HG02943 (cell line): ENCODE measurements around the gene PPCDC.
A peak's percentile ranks its signal among the peaks of the same experiment; 100 is the strongest.

ENCODE experiments used
- ATAC-seq: cut with Tn5 transposase; IDR thresholded peaks from one replicate; pipeline ENCODE4 v1.9.1; 2021; ENCODE audit warnings: mild to moderate bottlenecking, low read depth, moderate library complexity; ENCODE audit not compliant: unreplicated experiment

PPCDC gene, protein sequence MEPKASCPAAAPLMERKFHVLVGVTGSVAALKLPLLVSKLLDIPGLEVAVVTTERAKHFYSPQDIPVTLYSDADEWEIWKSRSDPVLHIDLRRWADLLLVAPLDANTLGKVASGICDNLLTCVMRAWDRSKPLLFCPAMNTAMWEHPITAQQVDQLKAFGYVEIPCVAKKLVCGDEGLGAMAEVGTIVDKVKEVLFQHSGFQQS

GRCh38 chr15:75023181-75023871 lies at the start of gene PPCDC:
Gene PPCDC (plus strand): TSS chr15:75023590. CDS start chr15:75028319, 4,729 bp downstream.
- ATAC-seq, result peak; percentile 84

DNA sequence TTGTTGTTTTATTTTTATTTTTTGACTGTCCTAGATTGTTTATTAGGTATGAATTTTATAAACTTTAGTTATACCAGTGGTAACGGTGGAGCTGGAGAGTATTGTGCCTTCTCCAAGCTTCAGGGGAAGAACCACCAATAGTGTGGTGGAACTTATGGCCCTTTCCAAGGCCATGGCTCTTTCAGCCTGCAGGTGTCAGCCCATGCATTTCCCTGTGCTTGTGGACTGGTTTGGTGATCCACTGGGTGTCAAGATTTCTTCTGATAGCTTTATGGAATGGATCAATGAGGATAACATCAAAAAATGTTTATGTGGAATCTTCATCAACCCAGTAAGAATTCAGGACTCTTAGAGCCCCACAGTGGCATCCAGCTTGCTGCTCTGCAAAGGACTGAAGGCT lies 47.2 kb upstream of the PPCDC start:
- no peak for ATAC-seq

DNA sequence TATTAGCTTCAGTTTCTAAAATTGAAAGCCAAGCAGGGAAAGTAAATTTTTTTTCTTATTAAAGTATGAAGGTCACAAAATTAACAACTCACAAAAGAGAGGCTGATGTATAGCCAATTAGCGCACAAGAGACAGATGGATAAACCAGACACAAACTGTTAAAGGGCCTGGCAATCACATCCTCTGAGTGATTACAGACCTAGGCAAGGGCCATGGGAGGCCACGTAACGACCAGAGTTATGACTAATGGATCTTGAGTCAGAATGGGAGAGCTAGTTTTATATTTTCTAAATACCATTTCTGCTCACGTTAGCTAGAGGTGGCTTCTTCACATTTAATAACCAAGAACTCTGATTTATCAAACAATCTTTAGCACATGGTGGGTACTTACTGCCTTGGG lies 45.8 kb upstream of the PPCDC start:
- no peak for ATAC-seq

DNA sequence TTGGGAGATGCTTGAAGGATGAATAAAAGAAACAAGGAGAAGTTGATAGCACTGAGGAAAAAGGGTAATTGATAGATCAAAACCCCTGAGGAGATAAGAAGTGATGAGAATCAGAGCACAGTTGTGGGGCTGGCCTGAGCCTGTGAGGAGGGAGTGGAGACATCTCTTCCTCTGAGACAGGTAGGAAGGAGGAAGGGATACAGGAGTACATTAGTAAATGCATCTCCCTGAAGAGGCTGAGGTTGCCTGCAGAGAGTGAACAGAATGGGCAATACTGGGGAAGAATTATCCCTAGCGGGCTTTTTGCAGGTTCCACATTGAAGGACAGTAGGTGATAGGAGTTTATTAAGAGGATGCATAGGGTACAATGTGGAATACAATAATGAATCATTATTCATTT lies 45.3 kb upstream of the PPCDC start:
- ATAC-seq, result no peak

DNA sequence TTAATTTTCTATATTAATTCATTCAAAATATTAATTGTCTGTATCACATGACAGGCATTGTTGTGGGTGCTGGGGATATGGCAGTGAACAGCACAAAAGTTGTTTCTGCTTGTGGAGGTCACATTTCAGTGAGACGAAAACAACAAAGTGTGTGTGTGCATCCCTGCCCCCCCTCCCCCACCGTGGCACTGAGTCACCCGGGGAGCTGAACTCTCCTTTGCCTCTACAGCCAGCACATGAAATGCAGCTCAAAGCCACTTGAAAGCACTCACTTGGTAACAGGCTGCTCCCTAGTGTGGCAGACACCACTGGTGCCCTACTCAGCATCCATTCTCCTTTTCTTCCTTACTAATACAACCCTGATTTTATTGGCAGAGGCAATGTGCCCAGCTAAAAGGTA lies 44.9 kb upstream of the PPCDC start:
- no peak for ATAC-seq

GRCh38 chr15:74982183-74982582 lies 41.2 kb upstream of the PPCDC start:
- ATAC-seq, result no peak

GRCh38 chr15:74983725-74984231 lies 39.6 kb upstream of the PPCDC start:
- ATAC-seq, result no peak

DNA sequence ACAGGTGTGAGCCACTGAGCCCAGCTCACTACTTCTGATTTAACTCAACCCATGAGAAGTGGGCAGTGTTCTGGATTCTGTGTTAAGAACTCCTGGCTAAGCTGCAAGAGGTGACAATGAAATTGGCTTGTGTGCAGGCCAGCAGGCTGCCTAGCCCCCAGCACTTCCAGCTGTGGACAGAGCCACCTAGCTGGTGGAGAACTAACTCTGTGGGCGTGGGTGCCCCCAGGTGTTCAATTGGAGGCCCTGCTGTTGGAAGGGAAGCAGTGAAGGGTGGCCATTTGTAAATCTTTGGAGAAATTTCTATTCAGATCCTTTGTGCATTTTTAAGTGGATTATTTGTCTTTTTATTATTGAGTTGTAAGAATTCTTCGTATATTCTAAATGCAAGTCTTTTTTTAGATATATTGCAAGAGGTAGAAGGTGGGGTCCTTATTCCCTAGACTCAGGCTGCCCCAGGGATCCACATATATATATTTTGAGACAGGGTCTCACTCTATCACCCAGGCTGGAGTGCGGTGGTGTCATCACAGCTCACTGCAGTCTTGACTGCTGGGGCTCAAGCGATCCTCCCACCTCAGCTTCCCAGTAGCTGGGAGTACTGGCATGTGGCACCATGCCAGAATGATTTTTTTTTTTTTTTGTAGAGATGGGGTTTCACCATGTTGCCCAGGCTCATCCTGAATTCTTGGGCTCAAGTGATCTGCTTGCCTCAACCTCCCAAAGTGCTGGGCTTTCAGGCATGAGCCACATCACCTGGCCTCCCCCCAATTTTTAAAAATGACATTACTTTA lies 35.2 kb upstream of the PPCDC start:
- no peak for ATAC-seq

DNA sequence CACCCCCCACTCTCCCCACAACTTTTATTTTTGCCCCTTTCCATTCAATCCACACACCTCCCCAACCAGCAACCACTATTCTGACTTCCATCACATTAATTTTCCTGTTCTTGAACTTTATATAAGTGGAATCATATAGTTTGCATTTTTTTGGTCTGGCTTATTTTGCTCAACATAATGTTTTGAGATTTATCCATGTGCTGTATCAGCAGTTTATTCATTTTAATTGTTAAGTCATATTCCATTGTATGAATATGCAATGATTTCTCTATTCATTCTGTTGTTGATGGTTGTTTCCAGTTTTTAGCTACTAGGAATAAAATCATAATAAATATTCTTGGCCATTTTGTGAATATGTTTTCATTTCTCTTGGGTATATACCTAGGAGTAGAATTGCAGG lies 33.9 kb upstream of the PPCDC start:
- ATAC-seq, result no peak

GRCh38 chr15:74992619-74993018 lies 30.8 kb upstream of the PPCDC start:
- no peak for ATAC-seq

DNA sequence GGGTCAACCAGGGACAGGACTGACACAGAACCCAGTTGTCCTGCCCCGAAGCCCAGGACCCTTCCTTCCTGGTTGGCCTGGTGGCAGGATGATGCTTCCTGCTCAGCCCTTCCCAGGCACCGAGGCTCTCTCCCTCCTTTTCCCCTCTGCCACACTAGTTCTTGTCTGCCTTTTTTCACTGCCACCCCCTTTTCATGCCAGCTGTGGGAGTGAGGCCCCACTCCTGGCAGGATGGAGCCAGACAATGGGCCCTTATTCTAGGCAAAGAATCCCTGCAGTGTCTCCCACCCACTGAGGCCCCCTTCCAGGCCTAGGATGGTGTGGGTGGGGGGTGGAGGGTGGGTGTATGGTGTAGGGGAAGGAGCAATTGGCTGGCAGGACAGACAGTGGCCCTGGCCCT lies 29.2 kb upstream of the PPCDC start:
- no peak for ATAC-seq

GRCh38 chr15:74994685-74995084 lies 28.7 kb upstream of the PPCDC start:
- ATAC-seq, result no peak

DNA sequence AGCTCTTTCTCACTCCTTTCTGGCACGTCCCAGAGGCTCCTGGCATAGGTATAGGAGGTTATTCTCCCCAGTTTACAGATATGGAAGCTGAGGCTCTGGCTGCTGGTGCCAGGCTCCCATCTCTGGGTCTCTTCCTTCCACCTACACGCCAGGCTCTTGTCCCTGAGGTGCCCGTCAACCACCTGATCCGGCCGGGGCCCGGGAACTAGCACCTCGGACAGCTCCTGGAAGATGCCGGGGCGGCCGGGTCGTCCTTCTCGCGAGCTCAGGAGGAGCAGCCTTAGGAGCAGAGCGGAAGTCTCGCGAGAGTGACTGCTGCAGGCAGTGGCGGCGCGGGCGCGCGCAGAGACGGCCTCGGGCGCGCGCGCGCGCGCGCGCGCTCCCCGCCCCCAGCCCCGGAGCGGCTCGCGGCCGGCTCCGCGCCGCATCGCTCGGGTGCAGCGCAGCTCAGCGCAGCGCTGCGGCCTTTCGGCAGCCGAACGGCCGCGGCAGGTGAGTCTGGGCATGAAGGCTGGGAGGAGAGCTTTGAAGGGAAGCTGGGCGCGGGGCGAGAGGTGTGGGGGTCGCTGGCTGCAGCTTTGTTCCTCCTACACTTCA lies 28.1 kb upstream of the PPCDC start, which contains the start of gene SCAMP5:
SCAMP5 (plus strand) TSS at position 382 of the 597 bp plus-strand sequence. CDS start 16,277 bp downstream, outside the sequence.
- ATAC-seq, result no peak

- ATAC-seq, result no peak
Measured at GRCh38 chr15:74995779-74996765, 27.3 kb upstream of the PPCDC start.

GRCh38 chr15:74997141-74997540 lies 26.2 kb upstream of the PPCDC start:
- no peak for ATAC-seq

DNA sequence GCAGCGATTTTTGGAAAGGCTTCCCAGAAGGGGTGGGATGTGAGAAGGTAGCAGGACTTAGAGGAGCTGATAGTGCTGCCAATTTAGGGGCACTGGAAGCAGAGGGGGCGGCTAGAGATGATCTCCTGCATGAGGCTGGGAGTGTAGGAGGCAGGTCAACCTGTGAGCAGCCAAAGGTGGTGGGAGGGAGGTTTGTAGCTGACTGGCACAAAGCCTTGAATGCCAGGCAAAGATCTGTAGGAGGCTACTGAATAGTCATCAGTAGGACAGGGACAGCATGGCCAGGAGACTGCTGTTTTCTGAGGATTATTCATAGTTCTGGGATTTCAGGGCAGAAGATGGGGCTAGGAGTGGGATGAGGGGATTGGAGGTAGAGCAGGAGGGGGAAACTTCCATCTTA lies 25.8 kb upstream of the PPCDC start:
- ATAC-seq, result no peak

DNA sequence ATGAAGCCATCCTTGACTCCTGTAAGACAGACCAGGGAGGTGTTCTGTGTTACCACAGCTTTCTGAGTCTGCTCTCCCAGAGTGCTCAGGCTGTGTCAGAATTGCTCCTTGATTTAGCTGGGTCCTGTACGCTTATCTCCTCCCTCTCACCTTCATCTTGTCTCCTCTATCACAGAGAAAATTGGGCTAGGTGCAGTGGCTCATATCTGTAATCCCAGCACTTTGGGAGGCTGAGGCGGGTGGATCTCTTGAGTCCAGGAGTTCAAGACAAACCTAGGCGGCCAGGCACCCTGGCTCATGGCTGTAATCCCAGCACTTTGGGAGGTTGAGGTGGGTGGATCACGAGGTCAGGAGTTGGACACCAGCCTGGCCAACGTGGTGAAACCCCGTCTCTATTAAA lies 22.1 kb upstream of the PPCDC start:
- ATAC-seq, result no peak

GRCh38 chr15:75002398-75002797 lies 21.0 kb upstream of the PPCDC start:
- ATAC-seq, result no peak

- ATAC-seq, result no peak
Measured at GRCh38 chr15:75007216-75007615, 16.2 kb upstream of the PPCDC start.

- no peak for ATAC-seq
Measured at GRCh38 chr15:75008221-75008625, 15.2 kb upstream of the PPCDC start.
